Inflammatory macrophage treated with lipopolysaccharide for 1 hour (primary cell): Measurements from ENCODE around the gene ZFAND6.
A peak's percentile ranks its signal among the peaks of the same experiment; 100 is the strongest.
"Not testable (repeated sequence)": the region's sequence is repeated elsewhere in the genome, so short reads cannot be mapped to it uniquely, and the experiment has no call there.

Experiments used
- DNase-seq, 2 donors: peaks; one replicate each; pipeline ENCODE4 v3.0.0-alpha.2; 2020 to 2022

The ZFAND6 gene

DNA sequence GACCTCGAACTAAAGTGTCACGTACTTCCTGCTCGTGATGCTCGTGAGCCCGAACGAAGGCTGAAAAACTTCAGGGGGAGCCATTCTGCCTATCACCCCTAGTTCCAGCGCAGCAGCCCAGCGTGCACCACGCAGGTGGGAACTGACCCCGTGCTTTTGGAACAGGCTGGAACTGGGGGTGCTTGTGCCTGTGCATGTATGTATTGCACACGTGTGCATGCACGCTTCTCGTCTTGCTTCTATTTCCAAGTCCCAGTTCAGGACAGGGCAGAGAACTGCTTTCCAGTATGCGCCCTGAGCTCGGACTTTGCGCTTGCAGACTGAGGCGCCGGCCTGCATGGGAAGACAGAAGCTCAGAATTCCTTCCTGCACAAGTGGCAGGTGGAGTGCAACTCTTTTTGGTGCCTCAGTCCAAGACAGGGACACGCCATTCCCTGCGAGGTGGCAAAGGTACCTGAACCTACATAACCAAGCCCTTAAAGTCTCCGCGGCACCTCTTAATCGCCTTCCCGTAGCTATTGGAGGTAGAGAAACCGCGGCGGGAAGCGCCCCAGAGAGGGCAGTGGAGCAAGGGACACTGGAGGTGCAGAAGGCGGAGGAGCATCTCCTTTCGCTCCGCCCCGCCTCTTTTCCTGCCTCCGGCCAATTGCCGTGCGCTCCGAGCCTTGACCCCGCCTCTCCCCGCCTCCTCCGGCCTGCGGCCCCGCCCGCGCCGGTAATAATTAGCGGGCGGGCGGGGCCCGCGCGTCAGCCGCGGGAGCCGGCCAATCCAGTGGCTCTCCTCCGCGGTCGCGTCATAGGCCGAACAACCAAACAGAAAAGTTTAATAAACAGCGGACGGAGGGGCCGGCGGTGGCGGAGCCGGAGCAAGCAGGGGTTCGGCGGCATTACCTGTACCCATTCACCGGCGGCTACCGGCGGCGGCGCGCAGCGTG, at the start of gene ZFAND6:
Gene ZFAND6 (plus strand): TSS at position 826 of the 935 bp plus-strand sequence. CDS start 60,669 bp downstream, outside the sequence.
- DNase-seq = peak; percentile 94 to 97

DNA sequence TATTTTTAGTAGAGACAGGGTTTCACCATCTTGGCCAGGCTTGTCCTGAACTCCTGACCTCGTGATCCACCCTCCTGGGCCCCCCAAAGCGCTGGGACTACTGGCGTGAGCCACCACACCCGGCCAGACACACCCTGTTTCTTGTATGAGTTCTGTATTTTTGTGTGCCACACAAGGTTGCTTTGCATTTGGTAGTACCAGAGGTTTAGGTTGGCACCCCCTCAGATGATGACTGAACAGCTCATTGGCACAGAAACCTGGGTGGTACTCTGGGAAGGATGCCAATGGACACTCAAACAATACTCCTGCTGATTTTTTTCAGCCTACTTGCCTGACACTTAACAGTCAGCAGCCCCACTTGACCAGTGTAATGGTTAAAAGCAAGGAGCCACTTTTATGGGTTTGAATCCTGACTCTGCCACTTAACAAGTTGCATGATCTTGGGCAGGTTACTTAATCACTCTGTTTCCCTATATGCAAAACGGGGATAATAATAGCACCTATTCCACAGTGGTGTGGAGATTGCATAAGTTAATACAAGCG, 49.3 kb upstream of the ZFAND6 start:
- DNase-seq = peak; percentile 27 to 38

- peak; percentile 42 to 62 for DNase-seq
Measured at GRCh38 chr15:80011041-80011523, 48.4 kb upstream of the ZFAND6 start.

DNA sequence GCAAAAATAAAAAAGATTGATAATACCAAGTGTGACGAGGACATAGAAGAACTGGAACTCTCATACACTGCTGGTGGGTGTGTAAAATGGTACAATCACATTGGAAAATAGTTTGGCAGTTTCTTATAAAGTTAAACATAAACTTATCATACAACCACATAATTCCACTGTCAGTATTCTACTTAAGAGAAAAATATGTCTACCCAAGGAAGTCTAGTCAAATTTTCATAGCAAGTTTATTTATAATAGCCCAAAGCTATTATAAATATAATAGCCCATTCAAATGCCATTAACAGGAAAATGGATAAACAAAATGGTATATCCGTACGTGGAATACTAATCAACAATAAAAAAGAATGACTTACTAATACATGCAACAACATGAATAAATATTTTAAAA, 47.9 kb upstream of the ZFAND6 start:
- no peak for DNase-seq

DNA sequence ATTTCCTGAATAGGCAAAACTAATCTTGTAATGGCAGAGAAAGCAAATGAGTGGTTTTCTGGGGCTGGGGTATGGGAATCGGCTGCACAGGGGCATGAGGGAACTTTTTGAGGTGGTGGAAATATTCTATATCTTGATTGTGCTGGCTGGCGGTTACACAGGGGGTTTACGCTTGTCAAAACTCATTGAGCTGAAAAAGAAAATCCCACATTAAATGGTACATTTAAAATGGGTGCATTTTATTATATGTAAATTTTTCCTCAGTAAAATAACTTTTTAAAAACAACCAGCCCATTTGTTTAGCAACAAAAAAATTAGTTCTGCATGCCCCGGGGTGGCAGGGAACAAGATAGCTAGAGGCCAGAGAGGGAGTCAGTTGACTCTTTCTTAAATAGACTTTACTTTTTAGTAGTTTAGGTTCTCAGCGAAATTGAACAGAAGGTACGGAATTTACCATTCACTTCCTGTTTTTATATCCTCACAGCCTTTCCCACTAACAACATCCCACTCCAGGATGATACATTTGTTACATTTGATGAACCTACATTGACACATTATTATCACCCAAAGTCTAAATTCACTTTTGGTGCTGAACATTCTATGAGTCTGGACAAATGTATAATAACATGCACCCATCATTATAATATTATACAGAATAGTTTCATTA, 47.3 kb upstream of the ZFAND6 start:
- DNase-seq = no peak

DNA sequence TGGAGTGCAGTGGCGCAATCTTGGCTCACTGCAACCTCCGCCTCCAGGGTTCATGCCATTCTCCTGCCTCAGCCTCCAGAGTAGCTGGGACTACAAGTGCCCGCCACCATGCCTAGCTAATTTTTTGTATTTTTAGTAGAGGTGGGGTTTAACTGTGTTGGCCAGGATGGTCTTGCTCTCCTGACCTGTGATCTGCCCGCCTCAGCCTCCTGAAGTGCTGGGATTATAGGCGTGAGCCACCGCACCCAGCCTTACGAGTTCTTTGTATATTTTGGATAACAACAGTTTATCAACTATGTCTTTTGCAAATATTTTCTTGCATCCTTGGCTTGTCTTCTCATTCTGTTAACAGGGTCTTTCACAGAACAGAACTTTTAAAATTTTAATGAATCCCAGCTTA, 45.3 kb upstream of the ZFAND6 start:
- not testable (repeated sequence) for DNase-seq

GRCh38 chr15:80015156-80015555, 44.3 kb upstream of the ZFAND6 start:
- DNase-seq = no peak

DNA sequence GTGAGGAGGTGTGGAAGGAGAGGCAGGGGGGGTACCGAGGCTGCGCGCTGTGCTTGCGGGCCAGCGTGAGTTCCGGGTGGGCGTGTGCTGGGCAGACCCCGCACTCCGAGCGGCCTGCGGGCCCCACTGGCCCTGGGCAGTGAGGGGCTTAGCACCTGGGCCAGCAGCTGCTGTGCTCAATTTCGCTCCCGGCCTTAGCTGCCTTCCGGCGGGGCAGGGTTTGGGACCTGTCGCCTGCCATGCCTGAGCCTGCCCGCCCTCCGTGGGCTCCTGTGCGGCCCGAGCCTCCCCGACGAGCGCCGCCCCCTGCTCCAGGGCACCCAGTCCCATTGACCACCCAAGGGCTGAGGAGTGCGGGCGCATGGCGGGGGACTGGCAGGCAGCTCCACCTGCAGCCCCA, 43.0 kb upstream of the ZFAND6 start:
- DNase-seq = not testable (repeated sequence)

GRCh38 chr15:80017139-80017538, 42.3 kb upstream of the ZFAND6 start:
- not testable (repeated sequence) for DNase-seq

DNA sequence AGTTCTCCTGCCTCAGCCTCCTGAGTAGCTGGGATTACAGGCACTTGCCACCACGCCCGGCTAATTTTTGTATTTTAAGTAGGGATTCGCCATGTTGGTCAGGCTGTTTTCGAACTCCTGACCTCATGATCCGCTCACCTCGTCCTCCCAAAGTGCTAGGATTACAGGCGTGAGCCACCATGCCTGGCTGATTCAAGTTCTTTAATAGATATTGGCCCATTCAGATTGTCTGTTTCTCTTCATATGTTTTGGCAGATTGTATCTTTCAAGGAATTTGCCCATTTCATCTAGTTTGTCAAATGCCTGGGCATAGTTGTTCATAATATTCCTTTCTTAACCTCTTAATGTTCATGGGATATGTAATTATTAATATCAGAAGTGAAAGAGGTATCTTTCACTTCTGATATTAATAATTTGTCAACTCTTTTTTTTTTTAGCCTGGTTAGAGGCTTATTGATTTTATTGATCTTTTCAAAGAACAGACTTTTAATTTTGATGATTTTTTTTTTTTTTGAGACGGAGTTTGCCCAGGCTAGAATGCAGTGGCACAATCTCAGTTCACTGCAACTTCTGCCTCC, 40.2 kb upstream of the ZFAND6 start:
- no peak for DNase-seq

DNA sequence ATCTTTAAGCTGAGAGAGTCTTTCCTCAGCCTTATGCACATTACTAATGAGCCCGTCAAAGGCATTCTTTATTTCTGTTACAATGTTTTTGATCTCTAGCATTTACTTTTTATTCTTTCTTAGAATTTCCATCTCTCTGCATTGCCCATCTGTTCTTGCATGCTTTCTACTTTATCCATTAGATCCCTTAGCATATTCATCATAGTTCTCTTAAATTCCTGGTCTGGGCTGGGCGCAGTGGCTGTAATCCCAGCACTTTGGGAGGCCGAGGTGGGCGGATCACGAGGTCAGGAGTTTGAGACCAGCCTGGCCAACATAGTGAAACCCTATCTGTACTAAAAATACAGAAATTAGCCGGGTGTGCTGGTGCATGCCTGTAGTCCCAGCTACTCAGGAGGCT, 39.3 kb upstream of the ZFAND6 start:
- not testable (repeated sequence) for DNase-seq

GRCh38 chr15:80020731-80021130, 38.7 kb upstream of the ZFAND6 start:
- DNase-seq = no peak

- no peak for DNase-seq
Measured at GRCh38 chr15:80026310-80026709, 33.2 kb upstream of the ZFAND6 start.

DNA sequence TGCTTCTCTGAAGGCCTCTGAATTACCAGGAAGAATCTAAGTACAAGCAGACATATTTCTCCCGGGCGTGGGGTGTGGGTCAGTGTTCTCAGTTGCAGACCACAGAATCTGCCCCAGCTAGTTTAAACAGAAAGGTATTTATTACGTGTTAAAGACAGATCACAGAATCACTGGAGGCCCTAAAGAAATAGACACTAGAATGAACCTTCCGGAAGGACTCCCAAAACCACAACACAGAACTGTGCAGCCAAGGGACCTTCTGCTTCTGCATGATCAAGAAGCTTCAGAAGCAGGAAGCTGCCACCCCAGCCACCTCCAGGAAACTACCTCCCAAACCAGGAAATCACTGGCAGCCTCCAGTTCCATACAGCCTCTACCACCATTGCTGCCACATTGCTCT, 32.7 kb upstream of the ZFAND6 start:
- peak in 1 of 2 donors; percentile 23 for DNase-seq

DNA sequence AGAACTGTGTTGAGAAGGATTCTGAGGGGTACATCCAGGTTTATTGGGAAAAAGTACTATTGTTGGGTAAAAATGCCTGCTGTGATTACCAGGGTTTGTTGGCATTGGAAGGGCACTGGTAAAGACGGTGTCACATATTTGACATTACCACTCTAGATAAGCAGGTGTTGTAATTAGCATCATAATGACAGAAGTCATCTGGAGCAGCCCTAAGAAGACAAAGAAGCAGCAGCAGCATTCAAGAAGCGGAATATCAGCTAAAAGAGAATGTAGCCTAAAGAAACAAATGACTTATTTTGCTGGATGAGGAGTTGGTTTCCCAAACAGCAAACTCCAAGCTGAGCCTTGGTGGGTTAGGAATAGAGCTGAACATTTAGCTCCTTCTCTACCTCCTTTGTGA, 30.5 kb upstream of the ZFAND6 start:
- no peak for DNase-seq

DNA sequence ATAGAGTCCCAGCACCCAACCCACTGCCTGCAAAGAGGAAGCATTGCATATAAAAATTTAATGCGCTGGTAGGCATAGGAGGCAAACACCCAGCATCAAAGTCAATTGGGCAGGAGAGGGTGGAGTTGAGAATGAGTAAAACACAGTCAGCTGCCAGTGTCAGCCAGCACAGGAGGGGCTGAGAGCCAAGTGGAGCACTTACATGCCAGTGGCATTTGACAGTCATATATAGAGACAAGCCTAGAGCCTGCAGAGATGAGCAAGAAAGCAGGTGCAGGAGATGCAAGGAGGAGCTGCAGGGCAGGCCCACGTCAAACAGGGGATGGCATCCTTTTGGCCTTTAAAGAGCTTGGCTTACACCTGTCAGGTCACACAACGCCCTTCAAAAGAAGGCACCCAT, 27.6 kb upstream of the ZFAND6 start:
- no peak for DNase-seq

DNA sequence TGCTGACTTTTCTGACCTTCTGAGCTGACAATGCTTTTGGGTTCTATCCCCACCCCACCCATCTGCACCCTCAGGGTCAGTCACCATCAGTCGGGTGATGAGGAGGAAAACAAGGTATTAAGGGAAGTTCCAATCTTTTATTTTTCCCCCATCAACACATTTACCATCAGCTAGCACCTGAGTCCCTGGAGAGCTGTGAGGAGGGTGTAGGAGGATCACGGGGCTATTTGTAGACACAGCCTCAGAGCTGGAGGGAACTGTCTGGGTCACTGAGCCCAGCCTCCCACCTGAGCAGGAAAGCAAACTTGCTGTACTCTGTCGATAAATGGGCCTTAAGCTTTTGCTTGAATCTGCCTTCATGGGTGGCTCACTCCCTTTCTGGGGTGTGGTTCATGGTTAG, 24.8 kb upstream of the ZFAND6 start:
- DNase-seq = no peak

DNA sequence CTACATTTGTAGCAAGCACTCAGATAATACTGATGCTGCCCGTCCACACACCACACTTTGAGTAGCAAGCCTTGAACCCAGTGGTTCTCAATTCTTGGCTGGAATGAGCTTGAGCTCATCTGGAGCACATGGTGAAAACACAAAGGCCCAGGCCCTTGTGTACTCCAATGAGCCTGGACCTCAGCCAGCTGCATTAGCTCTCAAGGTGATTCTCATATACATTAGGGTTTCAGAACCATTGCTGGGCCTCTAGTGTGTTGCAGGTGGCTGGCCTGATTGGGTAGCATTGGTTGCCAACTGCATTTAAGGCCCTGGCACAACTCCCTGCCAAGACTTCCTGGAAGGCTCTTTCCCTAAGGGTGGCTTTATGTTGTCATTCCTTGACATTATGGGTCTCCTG, 23.4 kb upstream of the ZFAND6 start:
- no peak for DNase-seq

DNA sequence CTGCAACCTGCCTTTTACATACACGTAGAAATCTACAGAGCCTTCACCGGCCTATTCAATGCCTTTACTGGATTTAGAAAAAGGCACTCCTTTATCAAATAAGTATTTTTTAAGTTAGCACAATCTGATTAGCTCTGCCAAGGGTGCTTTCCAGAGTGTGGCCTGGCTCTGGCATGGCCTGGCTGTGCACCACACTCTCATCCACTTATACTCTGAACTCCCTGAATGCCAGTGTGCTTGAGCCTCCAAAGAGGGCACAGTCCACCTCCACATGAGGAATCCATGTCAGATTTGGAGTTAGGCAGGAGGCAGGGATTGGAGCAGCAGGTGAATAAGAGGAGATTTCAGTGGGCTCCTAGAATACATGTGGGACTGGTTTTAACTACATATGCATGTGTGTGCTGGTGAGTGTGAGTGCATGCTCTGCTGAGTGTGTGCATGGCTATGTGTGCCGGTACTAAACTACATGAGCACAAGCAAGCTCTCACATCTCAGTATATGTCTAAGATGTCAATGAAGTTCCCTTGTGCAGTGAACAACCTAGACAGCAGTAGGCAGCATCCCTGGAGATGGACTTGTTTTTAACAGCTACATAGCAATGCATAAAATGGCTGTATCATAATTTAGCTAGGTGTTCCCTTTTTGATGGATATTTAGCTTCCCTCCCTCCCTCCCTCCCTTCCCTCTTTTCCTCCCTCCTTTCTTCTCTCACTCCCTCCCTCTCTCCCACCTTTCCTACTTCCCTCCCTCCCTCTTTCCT, 17.8 kb upstream of the ZFAND6 start:
- no peak for DNase-seq

DNA sequence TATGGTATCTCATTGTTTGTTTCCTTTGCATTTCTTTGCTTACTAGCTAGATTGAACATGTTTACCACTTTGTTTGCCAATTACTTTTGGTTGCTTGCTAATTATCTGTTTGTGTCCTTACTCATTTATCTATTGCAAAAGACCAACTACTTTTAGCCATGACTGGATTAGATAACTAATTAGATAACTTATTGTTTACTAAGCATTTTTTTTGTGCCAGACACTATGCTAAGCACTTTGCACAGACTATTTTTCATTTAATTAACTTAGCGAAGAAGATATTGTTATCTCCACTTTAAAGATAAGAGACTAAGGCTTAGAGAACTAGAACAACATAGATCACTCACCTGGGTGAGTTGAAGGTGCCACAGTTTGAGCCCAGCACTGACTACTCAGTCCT, 16.9 kb upstream of the ZFAND6 start:
- DNase-seq = no peak

- DNase-seq = not testable (repeated sequence)
Measured at GRCh38 chr15:80045219-80045618, 14.3 kb upstream of the ZFAND6 start.

GRCh38 chr15:80049046-80049445, 10.4 kb upstream of the ZFAND6 start:
- DNase-seq = no peak
